Hepatocyte (in vitro differentiated cells): ENCODE measurements around the gene HCK.

ENCODE experiments used
- EZH2 ChIP-seq: fragments of 200-600 bp; sonication (generic); IDR thresholded peaks from 2 replicates; pipeline ENCODE4 v1.6.1; 2016; ENCODE audit warnings: antibody characterized with exemption, mild to moderate bottlenecking, borderline replicate concordance
- EZH2phosphoT487 ChIP-seq: fragments of 200-600 bp; sonication (generic); IDR thresholded peaks from one replicate; pipeline ENCODE4 v1.6.1; 2018; ENCODE audit warnings: antibody characterized with exemption, mild to moderate bottlenecking, low read depth, moderate library complexity; ENCODE audit not compliant: unreplicated experiment, severe bottlenecking
- TF ChIP-seq, protein P1 (sequence below): fragments of 200-600 bp; sonication (generic); IDR thresholded peaks from 2 replicates; pipeline ENCODE4 v1.5.1; 2016; ENCODE audit warnings: antibody characterized with exemption, mild to moderate bottlenecking; ENCODE audit not compliant: poor library complexity

GRCh38 chr20:32052090-32052777 lies at the start of gene HCK:
- TF ChIP-seq, protein P1, sequence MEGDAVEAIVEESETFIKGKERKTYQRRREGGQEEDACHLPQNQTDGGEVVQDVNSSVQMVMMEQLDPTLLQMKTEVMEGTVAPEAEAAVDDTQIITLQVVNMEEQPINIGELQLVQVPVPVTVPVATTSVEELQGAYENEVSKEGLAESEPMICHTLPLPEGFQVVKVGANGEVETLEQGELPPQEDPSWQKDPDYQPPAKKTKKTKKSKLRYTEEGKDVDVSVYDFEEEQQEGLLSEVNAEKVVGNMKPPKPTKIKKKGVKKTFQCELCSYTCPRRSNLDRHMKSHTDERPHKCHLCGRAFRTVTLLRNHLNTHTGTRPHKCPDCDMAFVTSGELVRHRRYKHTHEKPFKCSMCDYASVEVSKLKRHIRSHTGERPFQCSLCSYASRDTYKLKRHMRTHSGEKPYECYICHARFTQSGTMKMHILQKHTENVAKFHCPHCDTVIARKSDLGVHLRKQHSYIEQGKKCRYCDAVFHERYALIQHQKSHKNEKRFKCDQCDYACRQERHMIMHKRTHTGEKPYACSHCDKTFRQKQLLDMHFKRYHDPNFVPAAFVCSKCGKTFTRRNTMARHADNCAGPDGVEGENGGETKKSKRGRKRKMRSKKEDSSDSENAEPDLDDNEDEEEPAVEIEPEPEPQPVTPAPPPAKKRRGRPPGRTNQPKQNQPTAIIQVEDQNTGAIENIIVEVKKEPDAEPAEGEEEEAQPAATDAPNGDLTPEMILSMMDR = no peak
- peak; percentile 13 for TF ChIP-seq EZH2
- peak; percentile 65 for TF ChIP-seq EZH2phosphoT487
